Skeletal muscle cell (primary cell): Measurements from ENCODE around the gene TESK1.

Source experiments
- DNase-seq: peaks from one replicate; pipeline ENCODE4 v3.0.0-alpha.2; 2010; ENCODE audit warnings: low read depth
- H3K4me3 ChIP-seq: 2 replicates; pipeline ENCODE4 v1.5.1; 2011; ENCODE audit warnings: low read depth, mild to moderate bottlenecking, control low read depth, low read length, moderate library complexity

The TESK1 gene

DNA sequence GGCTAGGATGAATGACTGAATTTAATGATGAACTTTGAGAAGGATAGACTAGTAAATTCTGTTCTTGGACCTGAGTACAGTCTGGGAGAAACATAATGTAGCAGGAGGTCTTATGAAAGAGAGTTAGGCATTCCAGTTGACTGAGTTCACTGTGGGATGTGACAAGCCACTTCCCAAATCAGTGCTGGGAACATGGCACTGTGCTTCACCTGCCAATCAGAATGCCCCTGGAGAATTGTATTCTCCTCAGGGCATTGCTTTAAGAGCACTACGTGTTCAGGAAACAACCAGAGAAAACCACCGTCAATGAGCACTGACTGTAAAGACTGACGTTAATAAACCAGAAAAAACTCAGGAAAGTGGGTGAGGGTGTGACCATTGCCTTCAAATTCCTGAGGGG lies 54.3 kb downstream of the TESK1 start:
- peak; percentile 53 for DNase-seq
- peak overlapping the region; percentile 79 for H3K4me3 ChIP-seq
